Natural killer cell (primary cell): ENCODE data around the gene AGO1. TPM values are rescaled to one million over a fixed set of nuclear protein-coding genes. Genes with fewer than 3 reads are reported as not detected.

Source experiments
- ATAC-seq, 3 donors: fragments of 150-1000 bp in 2 of 3; fragments of 200-7000 bp in 1 of 3; cut with Tn5 transposase; 1 replicate in 1 of 3; 2 replicates in 2 of 3; pipeline ENCODE4 v1.10.0; 2021; ENCODE audit warnings: mild to moderate bottlenecking in 2 of 3, moderate library complexity in 2 of 3
- DNase-seq, 2 donors: peaks; one replicate each; pipeline versions ENCODE4 v3.0.0 to v3.0.0-alpha.2; 2013 to 2021; ENCODE audit warnings: mixed read lengths in 1 of 2
- H3K27ac ChIP-seq: one replicate; pipeline ENCODE4 v1.5.1; 2013; ENCODE audit warnings: mild to moderate bottlenecking, low read length
- H3K27me3 ChIP-seq: one replicate; pipeline ENCODE4 v1.6.1; 2013; ENCODE audit warnings: low read length; ENCODE audit not compliant: control insufficient read depth, insufficient read depth
- H3K36me3 ChIP-seq: one replicate; pipeline ENCODE4 v1.6.1; 2013; ENCODE audit warnings: low read length; ENCODE audit not compliant: control insufficient read depth, insufficient read depth
- H3K4me1 ChIP-seq: one replicate; pipeline ENCODE4 v1.6.1; 2013; ENCODE audit warnings: low read length; ENCODE audit not compliant: control insufficient read depth, insufficient read depth
- H3K4me3 ChIP-seq: one replicate; pipeline ENCODE4 v1.5.1; 2013; ENCODE audit warnings: low read length
- H3K9me3 ChIP-seq: one replicate; pipeline ENCODE4 v1.6.1; 2013; ENCODE audit warnings: low read length; ENCODE audit not compliant: control insufficient read depth, insufficient read depth
- H3K27ac Mint-ChIP-seq, 2 donors: one replicate each; pipeline ENCODE4 v1.8.0; 2022; ENCODE audit warnings: mild to moderate bottlenecking in 2 of 2, mixed read lengths in 2 of 2, moderate library complexity in 1 of 2
- H3K27me3 Mint-ChIP-seq, 2 donors: one replicate each; pipeline ENCODE4 v1.8.0; 2022; ENCODE audit warnings: low read depth in 2 of 2, mixed read lengths in 2 of 2
- H3K36me3 Mint-ChIP-seq: one replicate; pipeline ENCODE4 v1.8.0; 2022; ENCODE audit warnings: mixed read lengths
- H3K4me1 Mint-ChIP-seq, 2 donors: one replicate each; pipeline ENCODE4 v1.8.0; 2022; ENCODE audit warnings: mixed read lengths in 2 of 2
- H3K4me3 Mint-ChIP-seq: one replicate; pipeline ENCODE4 v1.8.0; 2022; ENCODE audit warnings: mild to moderate bottlenecking, moderate library complexity, mixed read lengths
- H3K9me3 Mint-ChIP-seq, 2 donors: one replicate each; pipeline ENCODE4 v1.8.0; 2022; ENCODE audit warnings: mixed read lengths in 2 of 2
- CTCF ChIP-seq: fragments of 200-600 bp; IDR thresholded peaks from one replicate; pipeline ENCODE4 v1.8.0; 2022; ENCODE audit warnings: antibody characterized with exemption
- WGBS: methylation state at CpG from one replicate; pipeline ENCODE4 v1.1.7; 2013; ENCODE audit warnings: missing lambda C conversion rate; ENCODE audit not compliant: insufficient coverage; 5-methylcytosine and 5-hydroxymethylcytosine counted together
- intact Hi-C: fragments of 100-400 bp; cut with micrococcal nuclease; formaldehyde crosslinking; loops from one replicate; pipeline ENCODE4 v1.14.2; 2022
- total RNA-seq, 4 donors: library from RNA; stranded (reverse); fragments of 120-200 nt in 1 of 4; gene quantifications; one replicate each; pipeline versions ENCODE4 v1.2.3 to v1.2.4, GENCODE V29; 2013 to 2022

AGO1 gene
- total RNA-seq, 3 donors from 2014 or later (not counting 1 experiment from before 2014, with no cell fraction given), result 30.1 to 34.5 (median 34.3) TPM

- no peaks in the 10 kb centered on the region for H3K36me3 Mint-ChIP-seq
These were observed 1.1 kb upstream of the AGO1 start for GRCh38 chr1:35881850-35882273.

GRCh38 chr1:35882586-35882944 lies 444 bp upstream of the AGO1 start:
- Histone ChIP-seq H3K4me3 (no peak overlapping the region), H3K27me3 (no peaks in the 10 kb centered on the region), H3K27ac (no peak overlapping the region), H3K4me1 (peaks cover 35% of the 10 kb centered on the region), H3K36me3 (no peaks in the 10 kb centered on the region), H3K9me3 (no peaks in the 10 kb centered on the region)
- no peak for ATAC-seq
- no peak for DNase-seq
- Mint-ChIP-seq H3K4me3 (peak overlapping the region; percentile 61), H3K36me3 (no peaks in the 10 kb centered on the region), H3K27me3 (no peaks in the 10 kb centered on the region), H3K9me3 (no peaks in the 10 kb centered on the region), H3K27ac (peak overlapping the region in 1 of 2 donors; percentile 3), H3K4me1 (peaks cover 26 to 42% of the 10 kb centered on the region in 2 donors)
- 69% methylated on average over 16 of the region's 16 CpGs for WGBS
- intact Hi-C loops, result no loop called here
- TF ChIP-seq CTCF, result no peak

More at GRCh38 chr1:35881850-35882273, 1.1 kb upstream of the AGO1 start:
- intact Hi-C loops, result no loop called here
- 22% methylated on average over 4 of the region's 4 CpGs for WGBS
- no peak overlapping the region for H3K4me3 ChIP-seq
- no peak for ATAC-seq
- H3K27me3 ChIP-seq, result no peaks in the 10 kb centered on the region
- Mint-ChIP-seq H3K4me3 (peak overlapping the region; percentile 61), H3K27ac (peak overlapping the region in 1 of 2 donors; percentile 3), H3K9me3 (no peaks in the 10 kb centered on the region), H3K4me1 (peaks cover 21 to 35% of the 10 kb centered on the region in 2 donors), H3K27me3 (no peaks in the 10 kb centered on the region)
- no peak overlapping the region for H3K27ac ChIP-seq
- H3K9me3 ChIP-seq, result no peaks in the 10 kb centered on the region
- peak in 1 of 2 donors; percentile 9 for DNase-seq
- H3K36me3 ChIP-seq, result no peaks in the 10 kb centered on the region
- H3K4me1 ChIP-seq, result peaks cover 28% of the 10 kb centered on the region
- no peak for TF ChIP-seq CTCF

GRCh38 chr1:35883635-35884101 lies 659 bp downstream of the AGO1 start:
- peak overlapping the region; percentile 45 for H3K27ac ChIP-seq
- WGBS, result 1% methylated on average over 24 of the region's 29 CpGs
- intact Hi-C loops, result loop anchor here (1.0 kb wide), 1 partner anchor 48 kb away; the partner anchor contains the start of gene AGO3
- H3K27me3 ChIP-seq, result no peaks in the 10 kb centered on the region
- Mint-ChIP-seq H3K4me3 (peak overlapping the region; percentile 93), H3K27ac (peak overlapping the region in 1 of 2 donors; percentile 3), H3K9me3 (no peaks in the 10 kb centered on the region), H3K36me3 (peaks cover 4% of the 10 kb centered on the region), H3K27me3 (no peaks in the 10 kb centered on the region), H3K4me1 (peaks cover 34 to 46% of the 10 kb centered on the region in 2 donors)
- peak overlapping the region; percentile 98 for H3K4me3 ChIP-seq
- H3K36me3 ChIP-seq, result no peaks in the 10 kb centered on the region
- ATAC-seq, result no peak
- TF ChIP-seq CTCF, result no peak
- H3K9me3 ChIP-seq, result no peaks in the 10 kb centered on the region
- peaks cover 38% of the 10 kb centered on the region for H3K4me1 ChIP-seq
- peak; percentile 28 to 69 for DNase-seq

GRCh38 chr1:35884934-35885333 lies 1.9 kb downstream of the AGO1 start:
- ATAC-seq, result no peak
- peaks cover 35 to 46% of the 10 kb centered on the region in 2 donors for H3K4me1 Mint-ChIP-seq
- H3K27ac Mint-ChIP-seq, result no peak overlapping the region
- H3K36me3 Mint-ChIP-seq, result peaks cover 7% of the 10 kb centered on the region
- H3K27ac ChIP-seq, result no peak overlapping the region
- H3K27me3 Mint-ChIP-seq, result no peaks in the 10 kb centered on the region
- H3K4me3 ChIP-seq, result no peak overlapping the region
- no peaks in the 10 kb centered on the region for H3K9me3 Mint-ChIP-seq
- H3K4me1 ChIP-seq, result peaks cover 38% of the 10 kb centered on the region
- TF ChIP-seq CTCF, result no peak
- WGBS, result 56% methylated on average over 1 of the region's 2 CpGs
- no peaks in the 10 kb centered on the region for H3K27me3 ChIP-seq
- peaks cover 2% of the 10 kb centered on the region for H3K36me3 ChIP-seq
- H3K9me3 ChIP-seq, result no peaks in the 10 kb centered on the region
- DNase-seq, result no peak
- peak overlapping the region; percentile 35 for H3K4me3 Mint-ChIP-seq
- intact Hi-C loops, result no loop called here
